Measurements from ENCODE around the gene CFAP119.

Gene CFAP119

GRCh38 chr16:30747331-30747730 lies 14.5 kb downstream of the CFAP119 start:
- peak overlapping the region; percentile 79 for H3K4me3 ChIP-seq
- peaks cover 22% of the 10 kb centered on the region for H3K36me3 ChIP-seq (replicated peaks)
- no peaks in the 10 kb centered on the region for H3K27me3 ChIP-seq (ENCODE audit: low read depth)
- H3K9me3 ChIP-seq, result no peaks in the 10 kb centered on the region
- in situ Hi-C loops (cut with MboI; ENCODE audit: low sequenced_read_pairs), result no loop called here
- peaks cover 11% of the 10 kb centered on the region for H3K4me1 ChIP-seq
- DNase-seq (ENCODE audit: low spot score in 2 of 2), result no peak

GRCh38 chr16:30746638-30747175 lies 15.2 kb downstream of the CFAP119 start:
- peaks cover 11% of the 10 kb centered on the region for H3K4me1 ChIP-seq
- no peaks in the 10 kb centered on the region for H3K9me3 ChIP-seq
- H3K27me3 ChIP-seq (ENCODE audit: low read depth), result no peaks in the 10 kb centered on the region
- no peak for DNase-seq (ENCODE audit: low spot score in 2 of 2)
- peaks cover 27% of the 10 kb centered on the region for H3K36me3 ChIP-seq (replicated peaks)
- in situ Hi-C loops (cut with MboI; ENCODE audit: low sequenced_read_pairs), result no loop called here
- H3K4me3 ChIP-seq, result no peak overlapping the region

- no peaks in the 10 kb centered on the region for H3K27me3 ChIP-seq (ENCODE audit: low read depth)
- peaks cover 11% of the 10 kb centered on the region for H3K4me1 ChIP-seq
- no peak for DNase-seq (ENCODE audit: low spot score in 2 of 2)
- H3K4me3 ChIP-seq, result no peak overlapping the region
- no peaks in the 10 kb centered on the region for H3K9me3 ChIP-seq
- peaks cover 27% of the 10 kb centered on the region for H3K36me3 ChIP-seq (replicated peaks)
- in situ Hi-C loops (cut with MboI; ENCODE audit: low sequenced_read_pairs), result no loop called here
Measured at GRCh38 chr16:30745082-30745481, 16.8 kb downstream of the CFAP119 start.

GRCh38 chr16:30744183-30744582 lies 17.7 kb downstream of the CFAP119 start:
- no peaks in the 10 kb centered on the region for H3K27me3 ChIP-seq (ENCODE audit: low read depth)
- peaks cover 7% of the 10 kb centered on the region for H3K4me1 ChIP-seq
- in situ Hi-C loops (cut with MboI; ENCODE audit: low sequenced_read_pairs), result no loop called here
- H3K4me3 ChIP-seq, result no peak overlapping the region
- peaks cover 32% of the 10 kb centered on the region for H3K36me3 ChIP-seq (replicated peaks)
- DNase-seq (ENCODE audit: low spot score in 2 of 2), result no peak
- no peaks in the 10 kb centered on the region for H3K9me3 ChIP-seq

- in situ Hi-C loops (cut with MboI; ENCODE audit: low sequenced_read_pairs), result no loop called here
- H3K9me3 ChIP-seq, result no peaks in the 10 kb centered on the region
- H3K27me3 ChIP-seq (ENCODE audit: low read depth), result no peaks in the 10 kb centered on the region
- H3K4me3 ChIP-seq, result no peak overlapping the region
- no peak for DNase-seq (ENCODE audit: low spot score in 2 of 2)
- peaks cover 37% of the 10 kb centered on the region for H3K36me3 ChIP-seq (replicated peaks)
- peaks cover 7% of the 10 kb centered on the region for H3K4me1 ChIP-seq
Measured at GRCh38 chr16:30743716-30744115, 18.1 kb downstream of the CFAP119 start.

- in situ Hi-C loops (cut with MboI; ENCODE audit: low sequenced_read_pairs), result no loop called here
- no peak for DNase-seq (ENCODE audit: low spot score in 2 of 2)
- Histone ChIP-seq H3K4me1 (no peaks in the 10 kb centered on the region), H3K36me3 (replicated peaks) (peaks cover 59% of the 10 kb centered on the region), H3K9me3 (no peaks in the 10 kb centered on the region), H3K4me3 (no peak overlapping the region), H3K27me3 (ENCODE audit: low read depth) (no peaks in the 10 kb centered on the region)
Measured at GRCh38 chr16:30741461-30741914, 20.4 kb downstream of the CFAP119 start.

GRCh38 chr16:30740364-30741251 lies 21.3 kb downstream of the CFAP119 start:
- DNase-seq (ENCODE audit: low spot score in 2 of 2), result no peak

GRCh38 chr16:30738984-30739951 lies 22.6 kb downstream of the CFAP119 start:
- H3K4me3 ChIP-seq, result no peak overlapping the region
- H3K27me3 ChIP-seq (ENCODE audit: low read depth), result no peaks in the 10 kb centered on the region
- H3K9me3 ChIP-seq, result no peaks in the 10 kb centered on the region
- in situ Hi-C loops (cut with MboI; ENCODE audit: low sequenced_read_pairs), result no loop called here
- H3K4me1 ChIP-seq, result no peaks in the 10 kb centered on the region
- peaks cover 66% of the 10 kb centered on the region for H3K36me3 ChIP-seq (replicated peaks)
- no peak for DNase-seq (ENCODE audit: low spot score in 2 of 2)

More at GRCh38 chr16:30740364-30741251, 21.3 kb downstream of the CFAP119 start:
- no peaks in the 10 kb centered on the region for H3K27me3 ChIP-seq (ENCODE audit: low read depth)
- no peaks in the 10 kb centered on the region for H3K4me1 ChIP-seq
- H3K36me3 ChIP-seq (replicated peaks), result peaks cover 68% of the 10 kb centered on the region
- H3K9me3 ChIP-seq, result no peaks in the 10 kb centered on the region
- in situ Hi-C loops (cut with MboI; ENCODE audit: low sequenced_read_pairs), result no loop called here
- H3K4me3 ChIP-seq, result no peak overlapping the region

GRCh38 chr16:30737794-30738648 lies 23.8 kb downstream of the CFAP119 start:
- no peak for DNase-seq (ENCODE audit: low spot score in 2 of 2)
- Histone ChIP-seq H3K4me1 (no peaks in the 10 kb centered on the region), H3K27me3 (ENCODE audit: low read depth) (no peaks in the 10 kb centered on the region), H3K4me3 (no peak overlapping the region), H3K36me3 (replicated peaks) (peaks cover 77% of the 10 kb centered on the region), H3K9me3 (no peaks in the 10 kb centered on the region)
- in situ Hi-C loops (cut with MboI; ENCODE audit: low sequenced_read_pairs), result no loop called here

GRCh38 chr16:30736995-30737793 lies 24.7 kb downstream of the CFAP119 start:
- Histone ChIP-seq H3K9me3 (no peaks in the 10 kb centered on the region), H3K4me1 (no peaks in the 10 kb centered on the region), H3K36me3 (replicated peaks) (peaks cover 80% of the 10 kb centered on the region), H3K27me3 (ENCODE audit: low read depth) (no peaks in the 10 kb centered on the region), H3K4me3 (no peak overlapping the region)
- in situ Hi-C loops (cut with MboI; ENCODE audit: low sequenced_read_pairs), result no loop called here
- no peak for DNase-seq (ENCODE audit: low spot score in 2 of 2)

- Histone ChIP-seq H3K4me1 (peaks cover 15% of the 10 kb centered on the region), H3K27me3 (ENCODE audit: low read depth) (no peaks in the 10 kb centered on the region), H3K36me3 (replicated peaks) (peaks cover 71% of the 10 kb centered on the region), H3K4me3 (no peak overlapping the region), H3K9me3 (no peaks in the 10 kb centered on the region)
- DNase-seq (ENCODE audit: low spot score in 2 of 2), result no peak
- in situ Hi-C loops (cut with MboI; ENCODE audit: low sequenced_read_pairs), result no loop called here
Measured at GRCh38 chr16:30731411-30731810, 30.5 kb downstream of the CFAP119 start.

- in situ Hi-C loops (cut with MboI; ENCODE audit: low sequenced_read_pairs), result no loop called here
- H3K36me3 ChIP-seq (replicated peaks), result peaks cover 75% of the 10 kb centered on the region
- H3K9me3 ChIP-seq, result no peaks in the 10 kb centered on the region
- H3K27me3 ChIP-seq (ENCODE audit: low read depth), result no peaks in the 10 kb centered on the region
- no peak overlapping the region for H3K4me3 ChIP-seq
- peak in 1 of 2 experiments; percentile 38 for DNase-seq (ENCODE audit: low spot score in 2 of 2)
- peaks cover 15% of the 10 kb centered on the region for H3K4me1 ChIP-seq
Measured at GRCh38 chr16:30728899-30729672, 32.8 kb downstream of the CFAP119 start.
